Inferior parietal cortex (tissue), 1 donor: ENCODE results near the gene ZFAND3.

ENCODE experiments used
- DNase-seq: peaks from one replicate; pipeline ENCODE4 v3.0.0-alpha.2; 2016; ENCODE audit errors: extremely low spot score

Gene ZFAND3

DNA sequence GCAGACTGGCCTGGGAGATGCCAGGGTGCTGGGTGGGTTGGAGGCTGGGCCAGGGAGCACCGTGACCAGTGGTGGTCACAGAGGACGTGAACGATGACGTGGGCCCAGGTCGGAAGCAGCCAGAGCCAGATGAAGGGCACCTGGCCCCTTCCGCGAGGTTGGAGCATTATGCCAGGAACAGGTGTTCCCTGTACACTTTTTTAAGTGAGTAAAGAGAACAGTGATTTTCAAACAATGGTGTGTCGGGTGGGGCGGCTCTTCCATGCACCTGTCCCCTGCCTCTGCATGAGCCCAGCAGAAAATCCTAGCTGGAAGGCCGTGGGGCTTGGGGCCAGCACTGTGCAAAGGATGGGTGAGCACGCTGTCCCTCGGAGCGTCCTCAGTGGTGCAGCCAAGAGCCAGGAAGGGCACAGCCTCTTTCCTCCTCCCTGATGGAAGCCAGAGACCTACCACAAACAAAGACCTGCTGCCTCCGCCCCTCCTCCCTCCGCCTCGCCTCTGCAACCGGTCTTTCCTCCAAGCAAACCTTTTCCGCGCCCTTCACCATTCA is 350.5 kb downstream of the ZFAND3 start:
- no peak for DNase-seq

DNA sequence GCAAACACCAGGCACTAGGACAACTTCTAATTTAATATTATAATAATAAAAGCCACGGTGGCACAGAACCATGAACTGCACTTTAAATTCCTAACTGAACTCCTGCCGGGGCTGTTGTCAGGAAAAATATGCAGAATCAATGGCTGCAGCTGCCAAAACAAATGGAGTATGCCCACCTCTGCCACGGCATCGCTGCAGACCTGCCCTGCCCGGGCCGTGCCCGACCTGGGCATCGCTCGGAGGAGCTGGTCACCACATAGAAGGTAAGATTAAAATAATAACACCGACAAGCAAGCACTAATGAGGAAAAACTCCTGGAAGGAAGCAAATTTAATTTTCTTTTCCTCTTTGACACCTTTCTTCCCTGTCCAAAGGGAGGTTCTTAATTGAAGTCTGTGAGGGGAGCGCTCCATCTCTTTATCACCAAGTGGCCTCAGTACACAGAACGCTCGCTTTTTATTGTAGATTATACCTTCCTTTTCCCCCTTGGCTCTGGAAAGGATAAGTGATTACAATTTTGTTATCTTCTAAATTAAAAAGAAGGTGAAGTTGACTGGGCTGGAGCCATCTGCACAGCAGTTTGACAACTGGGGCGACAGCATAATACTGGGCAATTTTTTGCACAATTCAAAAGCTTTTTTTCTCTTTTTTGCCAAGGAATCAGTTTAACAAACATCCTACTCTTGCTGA is 351.3 kb downstream of the ZFAND3 start:
- DNase-seq: no peak

DNA sequence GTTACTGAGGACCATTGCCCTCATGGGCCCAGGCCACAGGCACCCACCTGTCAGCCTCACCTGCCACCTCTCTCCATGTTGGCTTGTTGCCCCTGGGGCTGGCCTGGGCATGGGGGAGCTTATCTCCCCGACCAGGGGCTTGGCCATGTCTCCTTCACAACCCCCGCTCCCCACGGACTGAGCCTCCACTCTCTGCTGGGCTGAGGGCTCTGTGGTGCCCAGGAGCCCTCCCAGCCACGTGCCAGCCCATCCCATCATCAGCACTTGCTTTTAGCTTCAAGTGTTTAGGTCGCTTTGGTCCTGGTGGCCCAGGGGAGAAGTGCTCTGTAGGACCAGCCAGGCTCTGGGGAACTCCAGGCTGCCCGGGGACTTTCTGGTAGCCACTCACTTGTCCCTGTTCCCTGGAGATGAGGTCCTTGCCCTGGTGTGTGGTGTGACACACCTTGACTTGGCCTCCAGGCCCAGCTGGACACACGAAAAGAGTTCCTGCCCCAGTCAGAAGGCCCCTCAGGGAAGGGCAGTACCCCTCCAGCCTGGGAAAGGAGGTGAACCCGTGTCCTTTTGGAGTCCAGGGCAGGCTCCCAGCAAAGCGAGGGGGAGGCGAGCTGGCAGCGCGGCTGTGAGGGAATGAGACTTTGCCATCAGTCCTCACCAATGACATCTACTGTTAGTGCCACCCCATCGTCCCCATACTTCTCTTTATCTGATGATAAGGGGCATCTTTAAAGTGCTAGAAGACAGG is 352.6 kb downstream of the ZFAND3 start:
- DNase-seq: no peak

DNA sequence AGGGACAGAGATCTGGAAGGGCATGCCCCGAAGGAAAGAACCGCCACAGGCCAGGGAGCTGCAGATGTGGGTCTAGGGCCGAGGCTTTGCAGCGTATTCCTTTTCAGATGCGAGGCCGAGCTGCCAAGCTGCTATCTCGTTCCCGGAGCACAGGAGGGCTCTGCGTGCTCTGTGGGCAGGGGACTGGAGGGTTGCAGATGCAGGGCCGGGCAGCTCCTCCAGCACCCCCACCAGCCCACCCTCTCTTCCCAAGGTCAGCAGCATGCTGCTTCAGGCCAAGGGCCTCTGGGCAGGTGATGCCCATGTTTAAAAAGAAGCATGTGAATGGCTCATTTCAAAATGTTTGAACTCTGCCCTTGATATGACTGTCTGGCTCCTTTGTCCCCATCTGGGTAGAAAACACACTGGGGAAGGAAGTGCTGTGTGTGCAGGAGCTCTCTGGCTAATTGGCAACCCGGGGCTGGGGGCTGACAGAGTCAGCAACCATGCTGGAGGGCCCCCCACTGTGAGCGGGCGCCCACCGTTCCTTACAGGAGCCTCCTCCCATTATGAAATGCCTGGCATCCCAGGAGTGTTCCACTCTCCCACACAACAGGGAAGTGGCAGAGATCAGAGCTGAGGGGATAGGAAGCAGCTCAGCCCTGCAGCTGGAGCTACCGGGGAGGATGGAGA is 353.3 kb downstream of the ZFAND3 start:
- DNase-seq: no peak

DNA sequence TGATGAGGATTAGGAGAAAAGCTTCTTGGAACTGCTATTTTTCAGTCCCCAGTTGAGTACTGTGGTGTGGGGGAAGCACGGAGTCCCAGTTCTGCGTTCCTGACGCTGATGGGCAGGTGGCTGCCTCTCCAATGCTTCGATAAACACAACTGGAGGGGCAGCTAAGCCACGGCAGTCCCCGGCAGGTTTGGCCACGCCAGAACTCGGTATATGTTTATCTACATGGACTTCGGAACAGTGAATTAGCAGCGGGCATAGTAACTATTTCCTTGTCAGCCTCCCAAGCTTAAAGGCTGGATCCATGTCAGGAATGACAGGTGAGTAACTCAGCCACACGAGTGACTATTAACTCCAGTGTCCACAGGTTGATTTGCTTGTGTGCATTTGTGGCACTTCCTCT is 354.4 kb downstream of the ZFAND3 start:
- no peak for DNase-seq

DNA sequence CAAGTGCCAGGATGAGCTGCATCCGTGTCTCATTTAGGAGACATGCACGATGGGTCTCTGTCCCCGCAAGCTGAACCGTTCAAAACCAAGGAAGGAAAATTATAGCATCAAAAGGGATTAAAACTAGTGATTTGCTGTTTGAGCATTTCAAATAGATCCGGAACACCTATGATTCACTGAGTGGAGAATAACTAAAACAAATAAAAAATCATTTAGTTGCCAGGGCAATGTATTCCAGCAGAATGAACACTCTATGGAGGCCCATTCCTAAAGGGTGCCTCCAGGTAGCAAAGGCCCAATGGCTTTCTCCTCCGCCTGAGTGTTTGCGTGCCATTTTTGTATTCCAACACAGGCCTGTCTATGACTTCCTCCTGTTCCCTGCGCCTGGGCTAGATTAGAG is 354.8 kb downstream of the ZFAND3 start:
- DNase-seq: no peak

DNA sequence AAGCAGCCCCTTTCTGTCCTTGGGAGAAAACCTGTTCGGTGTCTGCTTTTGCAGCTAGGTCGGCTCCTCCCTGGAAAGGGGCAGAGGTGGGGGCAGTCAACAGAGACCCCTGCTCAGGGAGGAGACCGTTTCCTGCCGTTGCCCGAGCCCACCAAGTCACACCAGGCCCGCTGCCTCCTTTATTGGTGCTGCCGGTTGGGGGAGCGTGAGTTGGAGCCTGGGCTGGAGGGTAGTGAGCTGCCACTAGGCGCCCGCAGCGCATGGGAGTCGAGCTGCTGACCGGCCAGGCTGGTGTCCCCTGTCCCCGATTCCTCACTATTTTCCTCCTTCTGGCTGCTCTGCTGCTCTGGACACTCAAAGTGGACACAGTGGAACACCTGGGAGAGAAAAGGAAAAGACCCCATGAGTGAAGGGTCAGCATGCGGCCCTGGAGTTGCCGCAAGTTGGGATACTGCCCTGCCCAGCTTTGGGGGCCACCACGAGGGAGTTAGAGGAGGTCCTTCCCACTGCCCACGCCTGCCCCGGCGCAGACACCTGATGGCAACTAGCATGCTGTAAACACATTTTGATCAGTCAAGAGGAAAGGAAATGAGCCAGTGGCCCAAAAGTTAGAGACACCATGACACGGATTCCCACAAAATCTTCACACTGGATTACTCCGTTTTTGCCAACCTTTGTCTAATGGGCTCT is 355.4 kb downstream of the ZFAND3 start:
- no peak for DNase-seq

DNA sequence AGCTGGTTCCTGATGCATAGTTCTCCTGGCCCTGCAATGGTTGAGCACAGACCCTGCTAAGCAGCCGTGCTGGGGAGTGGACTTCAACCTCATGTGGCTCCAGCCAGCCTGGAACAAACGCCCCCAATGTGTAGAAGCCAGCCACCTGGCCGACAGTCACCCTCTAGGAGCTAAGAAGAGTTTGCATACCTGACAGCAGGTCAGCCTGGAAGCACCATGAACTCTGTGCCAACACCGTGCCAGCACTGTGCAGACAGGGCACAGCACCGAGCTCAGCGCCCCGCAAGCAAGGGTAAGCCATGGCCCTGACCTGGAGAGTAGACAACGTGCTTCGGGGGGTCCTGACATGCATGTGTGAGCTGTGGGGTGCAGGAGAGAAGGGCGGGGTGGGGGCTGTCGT is 356.3 kb downstream of the ZFAND3 start:
- no peak for DNase-seq

DNA sequence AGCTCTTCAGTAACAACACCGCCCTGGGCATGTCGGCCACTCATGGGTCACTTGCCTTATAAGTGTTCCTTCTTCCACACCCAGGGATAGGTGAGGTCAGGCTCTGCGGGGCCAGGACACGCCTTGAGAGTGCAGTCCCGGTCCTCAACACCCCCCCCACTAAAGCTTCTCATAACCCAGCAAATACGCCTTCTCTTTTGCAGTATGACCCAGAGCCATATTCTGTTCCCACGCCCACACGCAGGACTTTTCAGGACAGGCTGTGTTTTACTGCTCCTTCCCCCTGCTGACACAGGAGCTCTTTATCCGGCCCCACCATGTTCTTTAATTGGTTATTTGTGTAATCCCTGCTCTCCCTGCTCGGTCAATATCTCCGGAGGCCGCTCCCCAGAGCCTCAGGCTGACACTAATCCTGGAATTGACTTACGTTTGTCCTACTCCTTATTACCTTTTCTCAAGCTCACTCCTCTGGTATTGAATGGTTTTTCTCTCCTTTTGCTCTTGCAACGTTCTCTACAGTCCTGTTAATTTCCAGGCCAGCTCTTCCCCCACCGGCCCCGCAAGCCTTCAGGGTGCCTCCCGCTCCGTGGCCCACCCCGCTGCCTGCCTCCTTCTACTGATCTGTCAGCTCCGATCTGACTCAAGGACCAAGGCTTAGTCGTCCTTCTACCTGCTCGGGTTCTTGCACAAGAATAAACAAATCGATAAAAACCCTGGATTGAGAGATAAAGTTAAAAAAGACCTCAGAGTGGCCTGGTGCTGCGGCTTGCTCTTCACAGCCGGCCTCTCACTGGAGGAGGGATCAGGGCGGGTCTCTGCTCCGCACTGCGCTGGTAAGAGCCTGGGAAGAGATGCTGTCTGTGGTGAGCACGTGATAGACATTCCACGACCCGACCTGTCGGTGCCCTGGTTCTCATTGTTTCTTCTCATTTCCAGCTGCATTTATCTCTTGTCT is 357.5 kb downstream of the ZFAND3 start:
- DNase-seq: no peak

DNA sequence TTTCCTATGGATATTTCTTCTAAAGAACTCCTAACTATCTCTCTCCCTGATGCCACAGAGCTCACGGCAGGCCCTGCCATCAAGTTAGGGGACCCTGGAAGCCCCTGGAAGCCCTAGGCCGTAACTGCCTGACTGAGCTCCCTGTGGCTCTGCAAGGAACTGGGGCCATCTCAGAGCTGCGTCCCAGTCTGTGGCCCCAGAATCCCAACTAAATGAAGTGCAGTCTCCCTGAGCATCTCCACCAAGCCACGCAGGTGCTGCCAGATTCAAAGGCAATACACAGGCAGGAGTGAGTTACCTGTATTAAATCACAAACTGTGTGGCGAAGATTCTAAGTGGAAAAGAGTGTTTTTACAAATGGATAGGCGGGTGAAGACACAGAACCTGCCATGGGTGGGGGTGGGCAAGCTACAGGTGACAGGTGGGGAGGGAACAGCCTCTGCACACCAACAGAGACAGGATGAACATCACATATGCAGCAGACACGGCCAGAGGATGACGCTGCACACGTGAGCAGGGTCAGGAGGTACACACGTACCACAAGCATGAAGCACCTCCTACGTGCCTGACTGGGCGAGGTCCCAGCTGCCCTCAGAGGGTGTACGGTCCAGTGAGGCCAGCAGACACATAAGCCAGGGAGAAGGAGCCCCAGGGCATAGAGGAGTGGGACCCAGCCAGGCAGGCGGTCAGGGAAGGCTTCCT is 358.5 kb downstream of the ZFAND3 start:
- DNase-seq: no peak

DNA sequence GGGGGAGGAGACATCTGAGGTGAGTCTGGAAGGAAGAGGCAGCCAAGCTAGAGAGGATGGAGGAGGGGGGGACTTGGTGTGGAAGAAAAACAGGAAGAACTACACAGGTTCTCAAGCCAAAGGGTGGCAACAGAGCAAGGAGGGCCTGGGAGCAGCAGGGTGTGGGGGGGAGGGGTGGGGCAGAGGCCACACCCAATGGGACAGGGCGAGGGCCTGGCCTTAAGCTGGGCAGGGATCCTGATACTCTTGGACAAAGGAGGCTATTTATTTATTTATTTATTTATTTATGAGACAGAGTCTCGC is 359.0 kb downstream of the ZFAND3 start:
- DNase-seq: no peak

DNA sequence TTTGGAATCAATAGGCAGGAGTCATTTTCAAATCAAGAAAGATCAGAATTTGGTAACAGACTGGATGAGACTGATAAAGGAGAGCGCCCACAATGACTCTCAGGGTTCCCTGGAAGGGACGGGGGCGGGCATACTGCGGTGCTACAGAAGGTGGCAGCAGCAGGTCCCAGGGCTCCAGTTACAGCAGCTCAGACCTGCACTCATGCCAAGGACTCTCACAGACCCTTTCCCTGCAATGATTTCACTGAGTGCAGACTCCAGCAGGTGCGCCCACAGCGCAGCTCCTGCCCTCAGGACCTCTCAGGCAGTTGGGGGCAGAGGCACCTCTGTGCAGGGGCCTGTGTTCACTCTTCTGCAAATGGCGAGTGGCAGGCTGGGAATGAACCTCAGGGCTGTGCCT is 359.8 kb downstream of the ZFAND3 start:
- DNase-seq: no peak

DNA sequence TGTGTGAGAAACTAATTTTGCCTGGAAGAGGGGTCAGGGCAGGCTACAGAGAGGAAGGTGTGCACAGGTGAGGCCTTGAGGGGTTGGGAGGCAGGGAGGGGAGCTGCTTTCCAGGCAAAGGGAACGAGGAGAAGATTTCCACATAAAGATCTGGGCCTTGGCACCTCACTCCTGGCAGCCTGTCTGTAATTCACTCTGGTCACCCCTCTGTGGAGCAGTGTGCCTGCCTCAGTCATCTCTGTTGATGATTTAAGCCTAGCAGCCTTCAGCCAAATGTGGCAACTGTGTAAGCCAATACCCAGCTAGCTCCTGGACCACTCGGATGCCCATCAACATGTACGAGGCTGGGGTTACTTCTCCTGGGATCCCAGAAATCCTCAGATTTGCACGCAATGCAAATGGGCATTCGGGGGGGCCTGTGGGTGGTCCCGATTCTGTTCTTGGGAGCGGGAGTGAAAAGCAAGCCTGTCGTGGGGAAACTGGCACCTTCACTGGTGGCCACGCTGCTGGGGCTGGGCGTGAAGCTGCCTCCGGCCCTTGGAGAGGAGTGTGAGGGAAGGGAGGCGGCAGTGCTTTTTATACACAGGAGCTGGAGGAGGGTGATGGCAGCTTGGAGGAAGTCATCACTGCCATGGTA is 360.4 kb downstream of the ZFAND3 start:
- DNase-seq: no peak

DNA sequence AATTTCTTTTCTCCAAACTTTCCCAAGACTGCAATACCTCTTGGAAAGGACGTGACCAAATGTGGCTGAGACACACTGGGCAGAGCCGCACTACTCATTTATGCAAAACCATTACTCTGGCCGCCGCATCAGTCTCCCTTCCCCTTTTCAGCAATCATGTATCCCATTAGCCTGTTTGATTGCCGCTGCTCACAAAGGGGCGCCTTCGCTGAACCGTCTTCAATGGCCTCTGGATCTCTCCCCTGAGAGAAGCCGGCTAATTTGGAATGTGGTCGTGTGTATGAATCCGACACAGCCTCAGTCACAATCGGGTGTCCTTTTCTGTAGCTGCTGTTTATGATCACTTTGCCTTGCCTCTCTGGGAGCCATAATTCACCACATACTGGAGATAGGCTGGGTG is 361.1 kb downstream of the ZFAND3 start:
- DNase-seq: no peak

DNA sequence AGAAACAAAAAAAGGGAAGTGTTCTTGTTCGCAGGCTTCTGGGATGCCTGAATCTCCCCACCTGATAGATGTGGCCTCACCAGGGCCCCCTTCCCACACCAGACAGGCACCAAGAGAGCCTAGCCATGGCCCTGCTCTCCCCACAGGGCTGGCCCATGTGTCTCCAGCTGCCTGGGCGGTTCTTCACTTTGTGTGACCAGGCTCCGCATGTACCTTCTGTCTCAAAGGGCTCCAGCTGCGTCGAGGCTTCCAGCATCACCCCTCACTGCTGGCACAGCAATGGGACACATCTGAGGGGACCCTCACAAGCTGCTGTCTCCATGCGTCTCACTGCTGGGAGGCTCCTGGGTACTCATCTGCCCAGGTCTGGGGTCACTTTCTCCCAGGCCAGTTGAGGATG is 362.9 kb downstream of the ZFAND3 start:
- DNase-seq: no peak

DNA sequence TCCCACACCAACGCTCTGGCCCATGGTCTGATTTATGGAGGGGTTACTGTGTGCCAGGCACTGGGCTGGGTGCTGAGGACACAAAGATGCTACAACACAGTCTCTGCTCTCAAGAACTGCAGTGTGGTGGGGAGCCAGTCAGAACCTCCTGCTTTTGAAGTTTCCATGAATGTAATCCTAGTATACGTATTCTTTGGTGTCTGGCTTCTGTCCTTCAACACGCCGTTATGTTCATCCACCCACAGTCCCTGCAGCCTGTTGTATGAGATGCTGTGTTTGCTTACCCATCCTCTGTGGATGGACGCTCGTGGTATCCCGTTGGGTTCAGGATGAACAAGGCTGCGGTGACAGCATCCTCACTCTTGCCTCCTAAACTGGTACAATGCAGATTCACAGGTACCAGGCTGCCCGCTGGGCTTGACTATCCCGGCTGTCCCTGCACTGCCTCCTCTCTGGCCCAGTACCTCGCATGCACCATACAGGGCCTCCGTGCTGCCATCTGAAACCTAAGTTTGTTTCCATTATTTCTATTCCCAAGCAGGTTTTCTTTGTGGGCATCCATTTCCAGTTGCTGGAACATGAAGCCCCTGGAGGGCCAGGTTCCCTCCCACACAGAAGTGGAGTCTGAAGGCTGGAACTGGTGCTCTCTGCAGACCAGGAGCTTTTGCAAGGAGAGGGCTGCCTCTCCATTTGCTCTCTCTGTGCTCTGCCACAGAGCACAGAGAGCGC is 364.5 kb downstream of the ZFAND3 start:
- DNase-seq: no peak

DNA sequence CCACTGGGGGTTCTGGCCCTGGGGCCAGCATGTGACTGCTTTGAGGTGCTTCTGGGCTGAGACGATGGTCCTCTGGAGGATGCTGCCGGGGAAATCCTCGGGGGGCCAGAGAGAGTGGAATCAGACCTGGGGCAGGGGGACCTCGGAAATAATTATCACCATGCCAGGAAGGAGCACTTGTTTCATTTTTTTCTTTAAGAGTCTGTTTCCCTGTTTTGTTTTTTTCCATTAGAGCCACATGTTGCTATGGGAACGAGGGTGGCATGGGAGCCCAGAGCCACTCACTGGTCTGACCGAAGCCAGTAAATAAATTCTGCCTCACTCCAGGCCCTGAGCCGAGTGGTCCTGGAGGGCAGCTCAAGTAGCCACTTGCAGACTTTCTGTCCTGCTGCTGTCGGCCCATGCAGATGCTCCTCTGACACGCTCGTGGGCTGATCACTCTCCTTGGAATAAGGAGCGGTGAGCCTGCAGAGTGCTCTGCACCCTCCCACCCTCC is 365.1 kb downstream of the ZFAND3 start:
- DNase-seq: no peak

DNA sequence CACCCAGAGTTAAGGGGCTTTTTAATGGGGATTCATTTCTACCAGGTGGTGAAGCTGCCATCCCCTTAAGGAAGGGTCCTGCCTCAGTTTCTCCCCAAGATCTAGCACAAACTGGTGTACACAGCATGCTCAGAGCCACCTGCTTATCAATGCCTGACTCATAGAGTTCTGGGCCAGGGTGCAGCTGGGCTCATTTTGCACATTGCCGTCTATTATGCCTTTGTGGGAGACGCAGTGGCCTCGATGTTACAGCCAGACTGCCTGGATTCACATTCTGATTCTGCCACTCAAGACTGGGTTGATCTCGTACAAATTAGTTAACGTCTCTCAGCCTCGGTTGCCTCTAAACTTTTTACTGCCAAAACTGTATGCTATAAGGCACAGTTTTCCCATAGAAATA is 365.7 kb downstream of the ZFAND3 start:
- DNase-seq: no peak

DNA sequence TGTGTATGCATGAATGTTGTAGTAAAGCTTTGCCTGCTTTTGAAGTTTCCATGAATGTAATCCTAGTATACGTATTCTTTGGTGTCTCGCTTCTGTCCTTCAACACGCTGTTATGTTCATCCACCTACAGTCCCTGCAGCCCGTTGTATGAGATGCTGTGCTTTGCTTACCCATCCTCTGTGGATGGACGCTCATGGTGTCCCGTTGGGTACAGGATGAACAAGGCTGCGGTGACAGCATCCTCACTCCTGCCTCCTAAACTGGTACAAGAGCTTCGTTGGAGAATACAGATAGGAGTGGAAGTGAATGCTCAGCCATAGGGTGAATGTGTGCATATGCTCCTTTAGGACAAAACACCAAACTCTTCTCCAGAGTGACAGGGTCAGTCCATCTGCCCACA is 366.2 kb downstream of the ZFAND3 start:
- no peak for DNase-seq
